Measurements from ENCODE around the gene C13orf46. TPM values are rescaled to one million over a fixed set of nuclear protein-coding genes. Genes with fewer than 3 reads are reported as not detected.

Gene C13orf46
- total and polyA plus RNA-seq, 2 of the 8 experiments (the other 6 are each of a cell fraction or from before 2014, with no cell fraction given) = 0.23 to 0.28 TPM

GRCh38 chr13:113981194-113981605 lies 7.3 kb upstream of the C13orf46 start:
- Histone ChIP-seq H2BK15ac (ENCODE audit: low read length) (no peak overlapping the region), H3K79me1 (ENCODE audit: low read depth, low read length) (no peaks in the 10 kb centered on the region), H4K91ac (replicated peaks; ENCODE audit: insufficient read length, low read length) (no peak overlapping the region), H4K20me1 (replicated peaks in 1 of 2; ENCODE audit: control insufficient read depth in 1 of 2, insufficient read depth in 2 of 2, low read length in 2 of 2) (peaks cover 0 to 7% of the 10 kb centered on the region in 2 experiments), H4K5ac (ENCODE audit: insufficient read length, low read depth, low read length) (no peak overlapping the region), H2BK5ac (ENCODE audit: low read depth, low read length) (no peak overlapping the region), H3K79me2 (ENCODE audit: control insufficient read depth in 1 of 2, insufficient read depth in 2 of 2, low read length in 2 of 2) (no peaks in the 10 kb centered on the region), H3K4me3 (ENCODE audit: extremely low read depth in 1 of 4, insufficient read depth in 2 of 4, low read depth in 3 of 4, low read length in 4 of 4) (no peak overlapping the region), H2BK12ac (ENCODE audit: low read depth, low read length) (no peak overlapping the region), H4K8ac (ENCODE audit: extremely low read depth, insufficient read depth, low read length) (no peak overlapping the region), H3K9ac (replicated peaks in 1 of 4; ENCODE audit: extremely low read depth in 1 of 4, low read depth in 3 of 4, low read length in 3 of 4) (no peak overlapping the region), H3K27ac (ENCODE audit: low read depth, low read length) (no peak overlapping the region), H3K23me2 (ENCODE audit: low read depth, low read length) (peaks cover 1% of the 10 kb centered on the region; the same call in 1 of the 2 replicates), H3K4me2 (ENCODE audit: insufficient read depth in 1 of 2, low read depth in 2 of 2, low read length in 2 of 2) (no peak overlapping the region), H3K18ac (ENCODE audit: extremely low read depth, low read length) (no peak overlapping the region), H2BK20ac (ENCODE audit: low read length) (no peak overlapping the region), H3K23ac (ENCODE audit: insufficient read length) (no peak overlapping the region), H2AK5ac (ENCODE audit: low read depth, low read length) (no peak overlapping the region), H3K14ac (ENCODE audit: insufficient read length) (no peak overlapping the region), H2BK120ac (replicated peaks; ENCODE audit: low read depth, low read length) (no peak overlapping the region), H3K4ac (replicated peaks; ENCODE audit: insufficient read length, low read depth, low read length) (peak overlapping the region; percentile 53), H3K27me3 (replicated peaks in 1 of 4; ENCODE audit: control insufficient read depth in 3 of 4, extremely low read depth in 1 of 4, insufficient read depth in 3 of 4, low read length in 3 of 4) (no peaks in the 10 kb centered on the region), H3K4me1 (replicated peaks in 1 of 4; ENCODE audit: control insufficient read depth in 3 of 4, insufficient read depth in 4 of 4, low read length in 3 of 4) (peaks cover 0 to 4% (median 0%) of the 10 kb centered on the region in 4 experiments; a peak in 2 of 7 replicates), H2AFZ (ENCODE audit: low read length) (no peak overlapping the region), H3K9me3 (ENCODE audit: insufficient read depth in 2 of 2, low read depth in 1 of 2, low read length in 1 of 2) (no peaks in the 10 kb centered on the region), H3K56ac (replicated peaks; ENCODE audit: insufficient read length, low read depth, low read length) (no peak overlapping the region), H3K36me3 (ENCODE audit: control insufficient read depth in 2 of 4, insufficient read depth in 4 of 4, low read length in 3 of 4) (0 out of 8 replicates have a peak, but pooled peaks cover 0 to 3% (median 0%) of the 10 kb centered on the region in 4 experiments)
- ChIA-PET CTCF (ENCODE audit: partially characterized antibody) (interaction anchor here (0.6 to 2.0 kb wide), 4 partner anchors 11 to 131 kb away, joined by 3 to 7 read pairs (median 4); no protein-coding TSS in a partner anchor), POLR2A (ENCODE audit: partially characterized antibody) (interaction anchor here (1.2 to 1.9 kb wide), 2 partner anchors 11 to 12 kb away, joined by 3 to 5 read pairs; no protein-coding TSS in a partner anchor)
- 97% methylated on average over 13 of the region's 16 CpGs; no CpG with 5 or more reads in 1 of the 2 experiments for WGBS, 2 experiments (ENCODE audit: extremely low coverage in 1 of 2, insufficient coverage in 1 of 2, insufficient read length in 1 of 2, insufficient replicate concordance in 2 of 2, low coverage in 1 of 2, low lambda C conversion rate in 2 of 2, missing lambda C conversion rate in 1 of 2)
- no peak for FAIRE-seq
- DNase-seq (ENCODE audit: low read depth in 1 of 2, low spot score in 2 of 2) = no peak
- no peak for TF ChIP-seq EP300 (IDR thresholded peaks at IDR 0.05; ENCODE audit: borderline replicate concordance in 1 of 2, low read depth in 2 of 2, low read length in 2 of 2)
- TF ChIP-seq TAF7 (optimal IDR thresholded peaks at IDR 0.05; ENCODE audit: borderline replicate concordance, low read depth, low read length) = no peak
- TF ChIP-seq POLR2AphosphoS5 (IDR thresholded peaks at IDR 0.05; ENCODE audit: low read depth, low read length) = no peak
- TF ChIP-seq CREB1 (IDR thresholded peaks at IDR 0.05) = no peak
- no peak for TF ChIP-seq HDAC6 (IDR thresholded peaks at IDR 0.05; ENCODE audit: low read depth, low read length)
- TF ChIP-seq SAP30 (IDR thresholded peaks at IDR 0.05; ENCODE audit: insufficient read depth, insufficient replicate concordance, low read length) = no peak
- TF ChIP-seq SP4 (IDR thresholded peaks at IDR 0.05; ENCODE audit: low read length) = no peak
- TF ChIP-seq ZNF274 (IDR thresholded peaks at IDR 0.05; ENCODE audit: borderline replicate concordance, extremely low read depth, low read length) = no peak
- no peak for TF ChIP-seq JUN (IDR thresholded peaks at IDR 0.05; ENCODE audit: low read depth, low read length)
- no peak for TF ChIP-seq HDAC2 (IDR thresholded peaks at IDR 0.05; ENCODE audit: borderline replicate concordance in 1 of 2, low read depth in 2 of 2, low read length in 2 of 2)
- TF ChIP-seq TAF1 (IDR thresholded peaks at IDR 0.05; ENCODE audit: low read depth, low read length) = no peak
- TF ChIP-seq BACH1 (IDR thresholded peaks at IDR 0.05; ENCODE audit: low read length) = no peak
- TF ChIP-seq RBBP5 (IDR thresholded peaks at IDR 0.05; ENCODE audit: borderline replicate concordance, low read depth, low read length) = no peak
- TF ChIP-seq BCL11A (IDR thresholded peaks at IDR 0.05; ENCODE audit: low read depth in 2 of 2, low read length in 2 of 2) = no peak

All from H1 (cell line).